Measurements from ENCODE around the gene G6PC2.
"Not testable (repeated sequence)": the region's sequence is repeated elsewhere in the genome, so short reads cannot be mapped to it uniquely, and the experiment has no call there.

DNA sequence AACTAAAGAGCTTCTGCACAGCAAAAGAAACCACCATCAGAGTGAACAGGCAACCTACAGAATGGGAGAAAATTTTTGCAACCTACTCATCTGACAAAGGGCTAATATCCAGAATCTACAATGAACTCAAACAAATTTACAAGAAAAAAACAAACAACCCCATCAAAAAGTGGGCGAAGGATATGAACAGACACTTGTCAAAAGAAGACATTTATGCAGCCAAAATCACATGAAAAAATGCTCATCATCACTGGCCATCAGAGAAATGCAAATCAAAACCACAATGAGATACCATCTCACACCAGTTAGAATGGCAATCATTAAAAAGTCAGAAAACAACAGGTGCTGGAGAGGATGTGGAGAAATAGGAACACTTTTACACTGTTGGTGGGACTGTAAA is 30.7 kb upstream of the G6PC2 start:
- not testable (repeated sequence) for TF ChIP-seq JUN (IDR thresholded peaks at IDR 0.05; ENCODE audit: low read depth, low read length); CHD2 (IDR thresholded peaks at IDR 0.05; ENCODE audit: low read length); JUND (IDR thresholded peaks at IDR 0.05; ENCODE audit: low read length); RFX5 (IDR thresholded peaks at IDR 0.05; ENCODE audit: borderline replicate concordance, low read depth, low read length); SP1 (IDR thresholded peaks at IDR 0.05; ENCODE audit: low read depth, low read length); CTCF (IDR thresholded peaks at IDR 0.05; ENCODE audit: control extremely low read depth in 1 of 3, insufficient read depth in 1 of 3, low read depth in 1 of 3, low read length in 3 of 3)
